Ramos (cell line): ENCODE measurements around the gene EGFLAM.
"Not testable (repeated sequence)": the region's sequence is repeated elsewhere in the genome, so short reads cannot be mapped to it uniquely, and the experiment has no call there.

Experiments used
- in situ Hi-C: fragments of 300-500 bp; cut with MboI; formaldehyde crosslinking; loops from one replicate; pipeline ENCODE4 v1.14.3; 2022; ENCODE audit warnings: low sequenced_read_pairs; ENCODE audit not compliant: unreplicated experiment

EGFLAM gene

DNA sequence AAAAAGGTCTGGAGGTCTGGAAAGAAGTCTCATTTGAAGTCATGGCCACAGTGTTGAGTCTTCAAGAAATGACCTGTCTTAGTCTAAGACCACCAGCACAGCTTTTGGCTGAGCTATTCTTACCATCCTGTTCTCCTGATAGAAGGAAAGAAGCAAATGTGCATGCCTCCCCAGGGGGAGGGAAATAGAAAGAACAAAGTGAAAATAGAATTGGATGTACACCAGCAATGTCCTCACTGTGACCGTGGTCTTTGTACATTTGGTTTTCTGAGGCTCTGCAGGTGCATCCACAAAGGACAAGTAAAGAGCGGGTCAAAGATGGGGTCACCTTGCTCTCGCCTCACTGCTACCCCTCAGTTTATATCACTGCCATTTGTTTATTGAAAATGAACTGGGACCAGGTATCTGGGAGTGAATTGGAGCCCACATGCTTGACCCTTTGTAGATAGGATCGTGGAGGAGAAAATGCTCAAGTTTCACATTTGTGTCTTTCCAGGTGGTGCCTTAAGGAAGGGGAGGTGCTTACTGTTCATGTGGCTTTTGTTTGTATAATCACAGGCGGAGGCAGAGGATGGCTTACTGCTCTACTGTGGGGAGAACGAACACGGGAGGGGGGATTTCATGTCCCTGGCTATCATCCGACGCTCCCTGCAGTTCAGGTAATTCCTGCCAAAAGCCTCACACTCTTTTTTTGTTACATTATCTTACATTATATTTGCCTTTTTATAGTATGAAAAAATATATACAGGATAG, 150.3 kb downstream of the EGFLAM start:
- in situ Hi-C loops, result no loop called here

DNA sequence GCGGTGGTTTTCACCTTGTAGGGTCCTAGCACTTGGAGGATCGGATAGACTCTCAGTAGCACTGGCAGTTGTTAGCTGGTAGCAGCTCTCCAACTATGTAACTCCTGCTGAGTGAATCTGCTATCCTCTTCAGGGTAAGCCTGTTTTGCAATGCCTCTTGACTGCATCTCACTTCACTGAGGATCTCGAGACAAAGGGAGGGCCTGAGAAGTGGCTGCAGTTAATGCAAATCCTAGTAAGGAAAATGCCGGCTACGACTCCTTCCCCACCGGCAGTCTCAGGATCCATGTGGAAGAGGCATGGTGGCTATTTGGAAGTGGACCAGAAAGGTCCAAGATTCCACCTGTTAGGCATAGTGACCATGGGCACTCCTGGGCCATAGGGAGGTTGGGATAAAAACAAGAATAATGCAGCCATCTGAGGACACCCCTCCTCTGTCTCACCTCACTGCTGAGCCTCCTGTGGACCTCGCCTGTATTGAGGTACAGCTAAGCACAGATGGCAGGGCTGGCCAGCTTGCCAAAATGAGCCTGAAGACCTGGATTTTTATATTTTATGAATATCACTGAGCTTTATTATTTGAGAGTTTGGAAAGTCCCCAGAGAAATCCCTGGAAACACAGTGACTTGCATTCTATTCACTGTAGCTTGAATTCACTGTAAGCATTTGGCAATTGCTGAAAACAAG, 152.1 kb downstream of the EGFLAM start:
- in situ Hi-C loops, result no loop called here

DNA sequence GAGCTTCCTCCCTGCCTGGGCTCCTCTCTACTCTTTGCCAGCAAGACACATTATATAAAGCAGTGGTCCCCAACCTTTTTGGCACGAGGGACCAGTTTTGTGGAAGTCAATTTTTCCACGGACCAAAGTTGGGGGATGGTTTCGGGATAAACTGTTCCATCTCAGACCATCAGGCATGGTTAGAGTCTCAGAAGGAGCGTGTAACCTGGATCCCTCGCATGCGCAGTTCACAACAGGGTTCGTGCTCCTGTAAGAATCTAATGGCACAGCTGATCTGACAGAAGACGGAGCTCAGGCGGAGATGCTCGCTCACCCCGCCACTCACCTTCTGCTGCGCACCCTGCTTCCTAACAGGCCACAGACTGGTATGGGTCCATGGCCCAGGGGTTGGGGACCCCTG, 155.3 kb downstream of the EGFLAM start:
- in situ Hi-C loops, result no loop called here

DNA sequence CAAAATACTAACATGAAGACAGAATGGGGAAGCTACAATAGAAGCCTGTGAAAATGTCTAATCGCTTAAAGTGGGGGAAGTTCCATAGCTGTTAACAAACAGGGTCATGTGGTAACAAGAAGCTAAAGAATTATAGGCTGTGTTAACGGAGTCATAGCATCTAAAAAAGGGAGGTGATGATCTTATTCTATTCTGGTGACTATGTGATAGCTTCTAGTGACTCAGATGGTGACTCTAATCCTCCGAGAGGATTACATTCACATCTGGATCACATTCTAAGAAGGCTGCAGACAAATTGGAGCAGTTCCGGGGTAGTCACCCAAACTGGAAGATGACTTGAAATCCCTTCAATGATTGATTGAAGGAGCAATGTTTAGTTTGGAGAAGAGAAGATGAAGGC, 156.0 kb downstream of the EGFLAM start:
- in situ Hi-C loops, result no loop called here

GRCh38 chr5:38415772-38416171, 157.4 kb downstream of the EGFLAM start:
- in situ Hi-C loops, result not testable (repeated sequence)

- in situ Hi-C loops, result no loop called here
These were observed 159.3 kb downstream of the EGFLAM start for GRCh38 chr5:38417658-38418017.

DNA sequence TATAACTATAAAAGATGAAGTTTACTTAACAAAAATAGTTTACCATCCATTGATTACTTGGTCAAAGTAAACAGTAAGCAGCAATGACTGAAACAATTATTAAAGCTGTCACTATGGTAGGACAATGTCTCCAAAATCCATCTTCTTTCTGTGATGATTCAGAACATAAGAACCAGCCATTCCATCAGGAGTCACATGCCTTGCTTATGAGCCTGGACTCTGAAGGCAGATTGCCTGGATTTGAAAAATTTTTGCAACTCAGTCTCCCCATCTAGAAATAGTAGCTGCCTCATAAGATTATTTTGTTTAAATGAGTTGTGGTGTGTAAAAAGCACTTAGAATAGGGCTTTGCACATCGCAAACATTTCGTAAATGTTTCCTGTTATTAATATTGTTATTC, 161.9 kb downstream of the EGFLAM start:
- in situ Hi-C loops, result no loop called here

GRCh38 chr5:38420691-38421390, 162.5 kb downstream of the EGFLAM start:
- in situ Hi-C loops, result no loop called here

GRCh38 chr5:38422622-38423021, 164.3 kb downstream of the EGFLAM start:
- in situ Hi-C loops, result no loop called here

DNA sequence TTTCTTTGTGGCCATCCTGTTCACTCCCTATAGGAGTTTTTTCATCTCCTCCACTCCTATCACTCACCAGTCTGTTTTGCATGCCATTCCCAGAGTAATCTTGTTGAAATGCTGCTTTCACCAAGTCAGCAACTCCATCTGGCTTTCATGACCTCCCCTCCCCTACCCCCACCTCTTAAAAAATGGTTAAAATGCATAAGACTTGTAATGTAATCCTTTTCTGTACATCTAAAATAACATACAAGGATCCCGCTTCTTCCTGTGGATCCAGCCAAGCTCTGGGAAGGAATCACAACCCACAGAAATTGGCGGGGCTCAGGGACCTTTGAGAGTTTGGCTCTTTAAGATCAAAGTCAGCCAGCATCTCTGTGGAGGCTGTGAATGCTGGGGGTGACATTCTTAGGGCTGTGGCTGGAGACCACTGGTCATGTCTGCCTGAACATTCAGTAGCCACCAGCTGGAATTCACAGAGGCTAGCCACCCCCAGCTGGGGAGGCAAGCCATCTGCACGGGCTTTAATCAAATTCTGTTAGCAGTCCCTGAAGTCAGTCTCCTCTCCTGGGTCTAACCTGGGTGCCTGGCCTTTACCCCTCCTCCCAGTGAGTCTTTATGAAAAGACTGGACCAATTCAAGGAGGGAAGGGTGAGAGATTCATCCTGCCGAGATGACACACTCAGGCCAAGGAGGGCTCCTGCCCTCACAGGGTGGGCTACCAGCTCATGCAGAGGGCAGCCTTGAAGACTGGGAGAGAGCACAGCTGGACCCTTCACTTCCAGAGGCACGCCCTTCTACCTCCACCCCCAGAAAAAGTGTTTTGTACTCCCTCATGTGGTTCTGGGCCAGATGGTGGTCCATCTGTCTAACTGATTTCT, 165.2 kb downstream of the EGFLAM start:
- in situ Hi-C loops, result no loop called here

DNA sequence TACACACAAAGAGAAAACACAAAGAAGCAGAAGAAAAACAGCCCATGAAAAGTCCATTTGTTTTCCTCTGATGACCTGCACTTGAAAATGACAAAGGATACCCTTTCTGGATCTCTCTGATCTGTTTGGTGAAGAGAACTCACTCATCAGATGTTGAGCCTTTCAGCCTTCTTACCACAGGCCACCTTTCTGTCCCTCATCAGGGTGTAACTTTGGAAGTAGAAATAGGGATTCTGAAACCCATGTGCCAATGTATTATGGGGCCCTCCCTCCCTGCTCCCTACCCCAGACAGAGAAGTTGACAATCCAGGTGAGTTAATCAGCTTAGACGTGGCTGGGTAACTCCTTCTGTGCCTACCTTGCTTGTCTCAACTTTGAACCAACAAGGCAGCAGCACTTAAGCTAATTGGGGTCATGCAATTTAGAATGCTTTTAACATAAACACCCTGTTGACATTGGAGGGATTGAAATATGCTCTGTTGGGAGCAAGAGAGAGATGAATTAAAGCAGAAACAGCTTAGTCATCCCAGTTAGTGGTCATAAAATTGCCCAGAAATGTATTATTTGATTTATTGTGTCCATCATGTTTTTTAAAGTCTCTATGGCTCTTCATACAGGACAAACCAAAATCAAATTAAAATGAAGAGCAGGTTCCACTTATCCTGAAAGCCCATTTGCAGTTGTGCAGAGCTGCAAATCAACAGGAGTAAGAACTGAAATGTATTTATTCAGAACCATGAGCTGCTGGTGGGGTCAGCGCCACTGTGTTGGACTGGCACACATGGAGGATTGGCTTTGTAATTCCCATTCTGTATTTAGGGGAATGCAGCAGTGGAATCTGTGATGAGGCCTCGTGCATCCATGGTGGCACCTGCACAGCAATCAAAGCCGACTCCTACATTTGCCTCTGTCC, 166.0 kb downstream of the EGFLAM start:
- in situ Hi-C loops, result loop anchor here (25.0 kb wide), 2 partner anchors 238 to 663 kb away; no protein-coding TSS in a partner anchor

DNA sequence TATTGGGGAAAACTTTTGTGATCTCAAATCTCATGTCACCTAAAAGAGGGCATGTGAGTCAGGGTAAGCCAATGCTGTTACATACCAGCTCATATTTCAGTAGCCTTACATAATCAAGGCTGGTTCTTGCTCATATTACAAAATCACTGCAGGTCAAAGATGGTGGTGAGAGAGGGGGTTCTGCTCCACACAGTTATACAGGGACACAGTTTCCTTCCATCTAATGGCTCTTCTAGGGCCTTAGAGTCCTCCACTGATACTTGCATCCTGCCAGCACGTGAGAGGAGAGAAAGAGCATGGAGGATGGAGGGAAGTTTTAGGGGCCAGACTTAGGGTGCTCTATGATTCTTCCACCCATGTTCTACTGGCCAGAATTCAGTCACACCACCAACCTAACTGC, 168.1 kb downstream of the EGFLAM start:
- in situ Hi-C loops, result loop anchor here (25.0 kb wide), 2 partner anchors 236 to 661 kb away; no protein-coding TSS in a partner anchor

DNA sequence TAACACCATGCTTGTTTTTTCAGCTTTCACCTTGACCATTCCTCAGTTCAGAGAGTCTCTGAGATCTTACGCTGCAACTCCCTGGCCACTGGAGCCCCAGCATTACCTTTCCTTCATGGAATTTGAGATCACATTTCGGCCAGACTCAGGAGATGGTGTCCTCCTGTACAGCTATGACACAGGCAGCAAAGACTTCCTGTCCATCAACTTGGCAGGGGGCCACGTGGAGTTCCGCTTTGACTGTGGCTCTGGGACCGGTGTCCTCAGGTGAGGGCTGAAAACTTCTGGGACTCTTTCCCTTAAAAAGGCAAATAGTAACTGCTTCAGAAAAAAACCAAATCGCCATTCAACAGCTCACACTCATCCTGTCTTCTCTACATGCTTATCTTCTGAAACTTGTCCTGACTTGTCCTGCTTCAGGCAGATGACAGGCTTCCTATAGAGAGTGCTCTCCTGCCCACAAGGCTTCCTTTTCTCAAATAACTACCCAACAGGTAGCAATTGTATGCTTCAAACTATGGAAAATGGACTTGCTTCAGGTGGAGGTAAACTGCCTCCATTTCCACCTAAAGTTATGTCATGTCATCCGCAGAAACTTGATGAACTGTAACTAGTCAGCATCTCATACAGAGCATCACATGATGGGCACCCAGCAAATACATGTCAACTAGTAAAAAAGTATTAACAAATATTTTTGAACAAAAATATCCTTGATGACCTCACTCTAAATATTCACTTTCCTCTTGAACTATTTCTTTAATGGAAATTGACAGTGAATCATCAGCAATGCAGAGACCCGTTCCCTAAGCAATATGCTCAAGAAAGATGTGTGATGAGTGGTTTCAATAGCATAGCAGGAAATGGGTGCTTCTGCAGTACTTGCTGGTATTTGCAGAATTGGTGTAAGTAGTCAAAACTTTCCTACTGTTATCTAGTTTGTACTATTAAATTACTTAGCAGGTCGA, 168.9 kb downstream of the EGFLAM start:
- in situ Hi-C loops, result loop anchor here (25.0 kb wide), 2 partner anchors 235 to 660 kb away; no protein-coding TSS in a partner anchor

- in situ Hi-C loops, result loop anchor here (25.0 kb wide), 2 partner anchors 231 to 656 kb away; no protein-coding TSS in a partner anchor
These were observed 173.0 kb downstream of the EGFLAM start for GRCh38 chr5:38431242-38431853.

DNA sequence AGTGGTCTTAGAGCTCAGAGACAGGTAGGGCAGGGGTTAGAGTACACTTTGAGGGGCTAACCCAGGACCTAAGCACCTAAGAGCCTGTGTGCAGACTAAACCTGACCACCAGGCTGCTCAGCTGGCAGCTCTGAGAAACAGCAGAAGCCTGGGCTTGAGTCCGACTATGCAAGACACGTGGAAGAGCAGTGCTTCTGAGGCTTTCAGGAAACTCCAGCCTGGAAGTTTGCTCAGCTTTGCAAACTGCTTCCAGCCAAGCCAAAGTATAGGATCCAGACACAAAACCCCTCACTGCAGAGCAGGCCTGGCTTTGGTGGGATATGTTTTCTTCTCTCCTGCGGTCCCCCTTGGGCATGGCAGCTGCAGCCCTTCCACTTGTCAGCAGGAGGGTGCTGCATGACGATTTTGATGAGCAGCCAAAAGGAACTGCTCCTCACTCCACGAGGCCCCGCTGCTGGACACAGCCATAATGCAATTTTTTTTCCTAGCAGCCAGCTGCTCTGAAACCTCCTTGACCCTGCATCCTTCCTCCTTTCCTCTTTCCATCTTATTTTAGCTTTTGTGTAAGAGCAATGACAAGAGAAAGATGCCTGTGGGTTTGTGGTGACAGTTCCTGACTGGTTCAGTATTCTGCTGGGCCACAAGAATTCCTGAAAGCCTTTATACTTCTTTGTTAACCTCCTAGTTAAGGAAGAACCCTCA, 175.0 kb downstream of the EGFLAM start:
- in situ Hi-C loops, result loop anchor here (25.0 kb wide), 2 partner anchors 229 to 654 kb away; no protein-coding TSS in a partner anchor

GRCh38 chr5:38434966-38435705, 176.8 kb downstream of the EGFLAM start:
- in situ Hi-C loops, result loop anchor here (5.0 to 25.0 kb wide), 3 partner anchors 227 to 652 kb away; no protein-coding TSS in a partner anchor
